NB4 (cell line): ENCODE measurements around the gene SLC4A3.
A peak's percentile ranks its signal among the peaks of the same experiment; 100 is the strongest.
"Not testable (repeated sequence)": the region's sequence is repeated elsewhere in the genome, so short reads cannot be mapped to it uniquely, and the experiment has no call there.

Experiments
- DNase-seq: peaks from one replicate; pipeline ENCODE4 v3.0.0; 2010; ENCODE audit warnings: low read depth
- H3K4me3 ChIP-seq: one replicate; pipeline ENCODE4 v1.5.1; 2011; ENCODE audit warnings: mild to moderate bottlenecking, low read depth, low read length, moderate library complexity
- CTCF ChIP-seq: IDR thresholded peaks from one replicate; pipeline ENCODE4 v1.5.1; 2012; ENCODE audit warnings: low read depth, low read length
- MAX ChIP-seq: IDR thresholded peaks from 2 replicates; pipeline ENCODE4 v1.6.1; 2011; ENCODE audit warnings: low read depth, low read length
- MYC ChIP-seq: IDR thresholded peaks from 2 replicates; pipeline ENCODE4 v1.6.1; 2011; ENCODE audit warnings: low read depth, low read length
- POLR2A ChIP-seq: IDR thresholded peaks from 2 replicates; pipeline ENCODE4 v1.6.1; 2011; ENCODE audit warnings: mild to moderate bottlenecking; ENCODE audit not compliant: insufficient read length; ENCODE audit errors: extremely low read depth

Gene SLC4A3

GRCh38 chr2:219679571-219679970, 52.1 kb downstream of the SLC4A3 start:
- TF ChIP-seq MAX (no peak), CTCF (no peak), POLR2A (no peak), MYC (no peak)
- DNase-seq = no peak
- no peak overlapping the region for H3K4me3 ChIP-seq

- TF ChIP-seq CTCF = no peak
- TF ChIP-seq MYC = no peak
- no peak for TF ChIP-seq MAX
- no peak for TF ChIP-seq POLR2A
- DNase-seq = no peak
- no peak overlapping the region for H3K4me3 ChIP-seq
Observed at GRCh38 chr2:219680958-219681693, 53.7 kb downstream of the SLC4A3 start.

GRCh38 chr2:219681694-219682300, 54.4 kb downstream of the SLC4A3 start:
- TF ChIP-seq CTCF (no peak), MYC (no peak), MAX (no peak), POLR2A (no peak)
- H3K4me3 ChIP-seq = no peak overlapping the region
- no peak for DNase-seq

GRCh38 chr2:219683474-219683873, 56.0 kb downstream of the SLC4A3 start:
- not testable (repeated sequence) for H3K4me3 ChIP-seq, DNase-seq

- no peak for TF ChIP-seq CTCF
- TF ChIP-seq POLR2A = peak; percentile 13
- no peak for TF ChIP-seq MAX
- no peak for TF ChIP-seq MYC
Observed at GRCh38 chr2:219684721-219685689, 57.6 kb downstream of the SLC4A3 start.

GRCh38 chr2:219687272-219687671, 59.8 kb downstream of the SLC4A3 start:
- no peak for TF ChIP-seq POLR2A
- TF ChIP-seq MAX = no peak
- no peak for DNase-seq
- H3K4me3 ChIP-seq = no peak overlapping the region

More at GRCh38 chr2:219684721-219685689, 57.6 kb downstream of the SLC4A3 start:
- peak overlapping the region; percentile 53 for H3K4me3 ChIP-seq
- peak; percentile 68 for DNase-seq
